H1 (cell line): ENCODE results near the gene FOSL1. TPM values are rescaled to one million over a fixed set of nuclear protein-coding genes. Genes with fewer than 3 reads are reported as not detected.

Experiments
- ATF2 ChIP-seq: IDR thresholded peaks from 2 replicates; pipeline ENCODE4 v1.6.1; 2012; ENCODE audit warnings: low read length, inconsistent platforms
- ATF3 ChIP-seq: IDR thresholded peaks from 2 replicates; pipeline ENCODE4 v1.6.1; 2011; ENCODE audit warnings: low read depth, mild to moderate bottlenecking, low read length; ENCODE audit not compliant: insufficient read depth
- BACH1 ChIP-seq: IDR thresholded peaks from 2 replicates; pipeline ENCODE4 v1.6.1; 2012; ENCODE audit warnings: low read length, improper control_type of control experiment
- CBX5 ChIP-seq: fragments of 300-800, 300-1000 bp; sonication (generic); IDR thresholded peaks from 2 replicates; pipeline ENCODE4 v1.7.1; 2016; ENCODE audit warnings: antibody characterized with exemption, low read length, low read depth
- CHD2 ChIP-seq: IDR thresholded peaks from 2 replicates; pipeline ENCODE4 v1.6.1; 2012; ENCODE audit warnings: low read length, improper control_type of control experiment
- KDM5A ChIP-seq: fragments of 200-600 bp; IDR thresholded peaks from 2 replicates; pipeline ENCODE4 v1.7.1; 2012; ENCODE audit warnings: mild to moderate bottlenecking, low read length, inconsistent platforms, mixed read lengths
- SIN3A ChIP-seq, 2 experiments: IDR thresholded peaks in 1 of 2; conservative IDR thresholded peaks in 1 of 2; 2 replicates each; pipeline ENCODE4 v1.6.1; 2011 to 2012; ENCODE audit warnings: low read length in 2 of 2, improper control_type of control experiment in 1 of 2, low read depth in 1 of 2, mild to moderate bottlenecking in 1 of 2
- TAF1 ChIP-seq: IDR thresholded peaks from 2 replicates; pipeline ENCODE4 v1.6.1; 2011; ENCODE audit warnings: mild to moderate bottlenecking, low read depth, low read length
- TAF7 ChIP-seq: optimal IDR thresholded peaks from 2 replicates; pipeline ENCODE3; 2011; ENCODE audit warnings: low read depth, mild to moderate bottlenecking, inconsistent platforms, low read length, moderate library complexity, borderline replicate concordance
- polyA plus RNA-seq, 7 experiments: library from polyadenylated mRNA; depleted of rRNA in 3 of 7; stranded (reverse) in 5 of 7; unstranded in 2 of 7; fragments of >200 nt in 5 of 7; fragments of 200-250 nt in 2 of 7; gene quantifications; 1 replicate in 5 of 7; 2 replicates in 1 of 7; 4 replicates in 1 of 7; pipeline versions ENCODE4 v1.2.1 to v1.2.3, GENCODE V29; 2011 to 2013; ENCODE audit warnings: missing spikeins in 2 of 7, mixed read lengths in 2 of 7
- total RNA-seq: library from RNA; stranded (reverse); fragmentation: NEBNext Ultra II Directional; extraction: Animal tissue kit (Norgen Biotek cat#: 25700); gene quantifications from 2 replicates; pipeline ENCODE4 v1.2.1, GENCODE V29; 2021

FOSL1 gene
- total and polyA plus RNA-seq, 2 of the 8 experiments (the other 6 are each of a cell fraction or from before 2014, with no cell fraction given), result 6.3 to 7.2 TPM

- TF ChIP-seq ATF2 (peak; percentile 21; the same call in 1 of the 2 replicates), CHD2 (no peak), SIN3A (conservative IDR thresholded peaks at IDR 0.05 in 1 of 2, IDR thresholded peaks at IDR 0.05 in 1 of 2; ENCODE audit: low read depth in 1 of 2, low read length in 2 of 2) (0 out of 4 replicates have a peak, but pooled peaks have one; percentile 45 to 64), CBX5 (no peak), TAF7 (peak; percentile 43), BACH1 (no peak), ATF3 (no peak), TAF1 (no peak), KDM5A (no peak)
Measured at GRCh38 chr11:65851083-65851579, 49.1 kb downstream of the FOSL1 start (continued).
